GM21447 (cell line): Measurements from ENCODE around the gene TMPRSS12.
"Not testable (repeated sequence)": the region's sequence is repeated elsewhere in the genome, so short reads cannot be mapped to it uniquely, and the experiment has no call there.

Source experiments
- ATAC-seq: cut with Tn5 transposase; IDR thresholded peaks from one replicate; pipeline ENCODE4 v1.9.1; 2021; ENCODE audit not compliant: unreplicated experiment

Gene TMPRSS12, protein sequence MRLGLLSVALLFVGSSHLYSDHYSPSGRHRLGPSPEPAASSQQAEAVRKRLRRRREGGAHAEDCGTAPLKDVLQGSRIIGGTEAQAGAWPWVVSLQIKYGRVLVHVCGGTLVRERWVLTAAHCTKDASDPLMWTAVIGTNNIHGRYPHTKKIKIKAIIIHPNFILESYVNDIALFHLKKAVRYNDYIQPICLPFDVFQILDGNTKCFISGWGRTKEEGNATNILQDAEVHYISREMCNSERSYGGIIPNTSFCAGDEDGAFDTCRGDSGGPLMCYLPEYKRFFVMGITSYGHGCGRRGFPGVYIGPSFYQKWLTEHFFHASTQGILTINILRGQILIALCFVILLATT

GRCh38 chr12:50842637-50843493 is at the start of gene TMPRSS12:
Gene TMPRSS12, plus strand, starts transcription at chr12:50842926. Its CDS starts 39 bp downstream, at chr12:50842965.
- ATAC-seq = no peak

- ATAC-seq = no peak
These were observed 42.8 kb upstream of the TMPRSS12 start for GRCh38 chr12:50799908-50800307.

DNA sequence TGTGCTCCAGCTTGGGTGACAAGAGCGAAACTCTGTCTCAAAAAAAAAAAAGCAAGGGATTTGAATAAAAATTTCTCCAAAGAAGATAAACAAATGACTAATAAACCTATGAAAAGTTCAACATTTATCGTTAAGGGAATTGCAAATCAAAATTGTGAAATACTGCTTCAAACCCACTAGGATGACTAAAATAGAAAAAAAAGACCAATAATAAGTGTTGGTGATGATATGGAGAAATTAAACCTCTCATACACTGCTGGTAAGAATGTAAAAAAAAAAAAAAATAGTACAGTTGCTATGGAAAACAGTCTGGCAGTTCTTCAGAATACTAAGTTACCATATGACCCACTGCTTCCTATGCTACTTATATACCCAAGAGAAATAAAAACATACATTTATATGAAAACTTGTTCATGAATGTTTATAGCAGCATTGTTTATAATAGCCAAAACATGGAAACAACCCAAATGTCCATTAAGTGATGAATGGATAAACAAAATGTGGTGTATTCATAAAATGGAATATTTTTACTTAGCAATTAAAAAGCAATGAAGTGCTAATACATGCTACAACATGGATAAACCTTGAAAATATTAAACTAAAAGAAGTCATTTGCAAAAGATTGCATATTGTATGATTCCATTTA is 39.4 kb upstream of the TMPRSS12 start:
- no peak for ATAC-seq

GRCh38 chr12:50806176-50806575 is 36.5 kb upstream of the TMPRSS12 start:
- no peak for ATAC-seq

DNA sequence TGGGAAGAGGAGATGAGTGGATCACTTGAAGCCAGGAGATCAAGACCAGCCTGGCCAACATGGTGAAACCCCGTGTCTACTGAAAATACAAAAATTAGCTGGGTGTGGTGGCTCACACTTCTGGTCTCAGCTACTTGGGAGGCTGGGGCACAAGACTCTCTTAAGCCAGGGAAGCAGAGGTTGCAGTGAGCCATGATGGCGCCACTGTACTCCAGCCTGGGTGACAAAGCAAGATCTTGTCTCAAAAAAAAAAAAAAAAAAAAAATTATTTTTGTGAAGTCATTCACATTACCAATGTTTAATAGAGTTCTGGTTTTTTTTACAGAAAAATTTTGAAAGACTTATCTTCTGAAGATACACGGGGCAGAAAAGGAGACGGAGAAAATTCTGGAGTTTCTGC is 33.6 kb upstream of the TMPRSS12 start:
- not testable (repeated sequence) for ATAC-seq

DNA sequence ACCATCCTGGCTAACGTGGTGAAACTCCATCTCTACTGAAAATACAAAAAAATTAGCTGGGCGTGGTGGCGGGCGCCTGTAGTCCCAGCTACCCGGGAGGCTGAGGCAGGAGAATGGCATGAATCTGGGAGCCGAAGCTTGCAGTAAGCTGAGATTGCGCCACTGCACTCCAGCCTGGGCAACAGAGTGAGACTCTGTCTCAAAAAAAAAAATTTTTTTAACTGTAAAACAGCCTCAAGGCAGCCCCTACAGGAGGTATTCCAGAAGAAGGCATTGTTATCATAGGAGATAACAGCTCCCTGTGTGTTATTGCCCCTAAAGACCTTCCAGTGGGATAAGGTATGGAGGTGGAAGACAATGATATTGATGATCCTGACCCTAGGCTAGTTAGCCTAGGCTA is 27.8 kb upstream of the TMPRSS12 start:
- ATAC-seq = not testable (repeated sequence)

- ATAC-seq = no peak
These were observed 22.5 kb upstream of the TMPRSS12 start for GRCh38 chr12:50820177-50820576.

DNA sequence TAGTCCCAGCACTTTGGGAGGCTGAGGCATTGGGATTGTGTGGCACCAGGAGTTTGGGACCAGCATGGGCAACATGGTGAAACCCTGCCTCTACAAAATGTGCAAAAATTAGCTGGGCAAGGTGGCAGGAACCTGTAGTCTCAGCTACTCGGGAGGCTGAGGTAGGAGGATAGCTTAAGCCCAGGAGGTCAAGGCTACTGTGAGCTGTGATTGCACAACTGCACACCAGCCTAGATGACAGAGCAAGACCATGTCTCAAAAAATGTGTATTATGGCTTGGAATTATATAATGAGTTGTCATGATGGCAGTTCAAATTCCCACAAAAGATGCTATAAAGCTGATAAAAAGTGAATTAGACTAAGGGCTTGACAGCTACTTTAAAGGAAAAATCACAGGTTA is 20.6 kb upstream of the TMPRSS12 start:
- ATAC-seq = no peak

DNA sequence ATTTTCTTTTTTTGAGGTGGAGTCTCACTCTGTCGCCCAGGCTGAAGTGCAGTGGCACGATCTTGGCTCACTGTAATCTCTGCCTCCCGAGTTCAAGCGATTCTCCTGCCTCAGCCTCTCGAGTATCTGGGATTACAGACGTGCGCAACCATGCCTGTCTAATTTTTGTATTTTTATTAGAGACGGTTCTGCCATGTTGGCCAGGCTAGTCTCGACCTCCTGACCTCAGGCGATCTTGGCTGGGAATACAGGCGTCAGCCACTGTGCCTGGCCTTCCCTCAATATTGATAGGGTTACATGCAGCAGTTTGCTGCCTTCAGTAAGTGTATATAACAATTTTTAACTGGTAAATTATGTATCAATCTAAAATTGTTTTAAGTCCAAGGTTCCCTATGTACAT is 19.0 kb upstream of the TMPRSS12 start:
- ATAC-seq = not testable (repeated sequence)

DNA sequence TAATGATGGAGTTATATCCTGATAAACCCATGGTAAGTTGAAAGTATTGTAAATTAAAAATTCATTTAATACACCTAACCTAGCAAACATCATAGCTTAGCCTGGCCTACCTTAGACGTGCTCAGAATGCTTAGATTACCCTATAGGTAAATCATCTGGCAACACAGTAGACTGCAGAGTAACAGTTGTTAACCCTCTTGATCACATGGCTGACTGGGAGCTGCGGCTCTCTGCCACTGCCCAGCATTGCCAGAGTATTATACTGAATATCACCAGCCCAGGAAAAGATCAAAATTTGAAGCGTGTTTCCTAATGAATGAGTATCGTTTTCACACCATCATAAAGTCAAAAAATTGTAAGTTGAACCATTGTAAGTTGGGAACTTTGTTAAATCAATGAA is 17.8 kb upstream of the TMPRSS12 start:
- no peak for ATAC-seq

DNA sequence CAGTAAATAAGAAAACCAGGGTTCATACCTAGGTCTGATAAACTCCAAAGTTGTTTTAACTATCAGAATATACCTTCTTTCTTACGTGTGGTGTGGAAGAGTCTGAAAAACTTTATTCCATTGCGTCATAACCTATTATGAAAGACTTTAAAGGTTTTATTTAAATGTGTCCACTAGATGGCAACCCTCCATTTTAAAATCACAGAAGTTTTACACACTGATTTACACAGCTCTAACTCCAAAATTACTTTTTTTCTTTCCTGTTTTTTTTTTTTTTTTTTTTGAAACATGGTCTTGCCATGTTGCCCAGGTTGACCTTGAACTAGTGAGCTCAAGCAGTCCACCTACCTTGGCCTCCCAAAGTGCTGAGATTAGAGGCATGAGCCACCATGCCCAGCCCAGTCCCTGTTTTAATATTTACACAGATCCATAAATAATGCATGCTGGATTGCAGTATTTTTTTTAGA is 17.3 kb upstream of the TMPRSS12 start:
- no peak for ATAC-seq

DNA sequence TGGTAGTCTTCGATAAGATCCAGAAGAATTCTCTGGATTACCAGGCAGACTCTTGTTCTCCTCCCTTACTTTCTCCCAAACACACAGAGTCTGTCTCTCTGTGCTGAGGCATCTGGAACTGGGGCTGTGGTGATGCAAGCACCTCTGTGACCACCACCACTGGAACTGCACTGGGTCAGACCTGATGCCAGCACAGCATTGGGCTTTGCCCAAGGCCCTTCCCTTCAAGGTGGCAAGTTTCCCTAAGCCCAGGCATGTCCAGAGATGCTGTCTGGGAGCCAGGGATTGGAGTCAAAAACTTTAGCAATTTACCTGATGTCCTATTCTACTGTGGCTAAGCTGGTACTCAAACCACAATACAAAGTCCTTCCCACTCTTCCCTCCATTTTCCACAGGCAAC is 14.6 kb upstream of the TMPRSS12 start:
- no peak for ATAC-seq

GRCh38 chr12:50828886-50829285 is 13.8 kb upstream of the TMPRSS12 start:
- no peak for ATAC-seq

- ATAC-seq = not testable (repeated sequence)
These were observed 8.9 kb upstream of the TMPRSS12 start for GRCh38 chr12:50833801-50834200.

- ATAC-seq = no peak
These were observed 3.7 kb upstream of the TMPRSS12 start for GRCh38 chr12:50839042-50839441.

DNA sequence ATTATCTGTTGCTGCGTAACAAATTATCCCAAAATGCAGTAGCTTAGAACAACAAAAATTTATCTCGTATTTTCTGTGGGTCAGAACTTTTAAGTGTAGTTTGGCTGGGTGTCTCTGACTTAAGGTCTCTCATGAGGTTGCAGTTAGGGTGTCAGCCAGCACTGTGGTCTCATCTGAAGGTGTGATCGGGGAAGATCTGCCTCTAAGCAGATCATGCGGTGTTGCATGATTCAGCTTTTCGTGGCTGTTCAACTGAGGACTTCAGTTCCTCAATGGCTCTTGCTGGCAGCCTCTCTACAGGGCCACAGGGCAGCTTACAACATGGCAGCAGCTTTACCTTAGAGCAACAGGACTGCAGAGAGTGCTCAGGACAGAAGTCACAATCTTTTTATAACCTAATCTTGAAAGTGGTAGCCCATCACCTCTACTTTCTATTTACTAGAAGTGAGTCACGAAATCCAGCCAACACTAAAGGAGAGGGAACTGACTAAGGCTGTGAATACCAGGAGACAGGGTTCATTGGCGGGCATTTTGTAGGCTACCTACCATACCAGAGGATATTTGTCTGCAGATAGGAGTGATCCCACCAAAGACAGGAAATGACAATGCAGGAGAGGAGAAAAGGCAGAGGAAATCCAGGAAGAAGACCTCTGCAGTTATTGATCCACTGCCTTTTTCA is 1.8 kb upstream of the TMPRSS12 start:
- ATAC-seq = no peak

DNA sequence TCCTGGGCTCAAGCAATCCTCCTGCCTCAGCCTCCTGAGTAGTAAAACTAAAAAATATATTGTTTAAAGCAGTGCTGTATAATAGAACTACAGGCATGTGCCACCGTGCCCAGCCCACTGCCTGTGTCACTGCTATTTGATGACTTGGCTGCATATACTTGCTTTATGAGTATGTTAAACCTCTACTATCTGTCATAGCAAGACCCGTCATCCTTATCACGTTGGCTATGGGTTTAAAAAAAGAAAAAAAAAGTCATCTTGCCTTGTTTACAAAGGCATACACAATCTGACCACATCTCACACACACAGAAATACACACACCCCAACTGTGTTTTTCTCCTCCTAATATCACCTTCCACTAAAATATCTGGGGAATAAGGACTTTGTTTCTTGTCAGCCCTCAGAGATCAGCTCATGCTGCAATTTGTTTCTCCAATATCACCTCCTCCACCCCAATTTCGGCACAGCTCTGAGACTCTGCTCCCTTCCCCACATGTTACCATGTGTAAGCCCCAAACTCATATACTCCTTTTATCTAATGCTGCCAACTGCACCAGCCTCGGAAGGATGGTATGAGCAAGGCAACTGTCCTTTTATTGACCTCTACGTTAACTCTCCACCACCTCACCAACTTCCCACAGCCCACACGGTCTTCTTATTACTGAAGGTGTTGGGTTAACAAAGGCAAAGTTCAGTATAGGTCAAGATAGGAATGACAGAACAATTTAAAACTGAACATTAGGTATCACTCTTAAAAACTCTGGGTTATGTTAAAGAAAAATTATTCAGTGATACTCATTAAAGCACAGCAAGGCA is 802 bp upstream of the TMPRSS12 start:
- no peak for ATAC-seq

DNA sequence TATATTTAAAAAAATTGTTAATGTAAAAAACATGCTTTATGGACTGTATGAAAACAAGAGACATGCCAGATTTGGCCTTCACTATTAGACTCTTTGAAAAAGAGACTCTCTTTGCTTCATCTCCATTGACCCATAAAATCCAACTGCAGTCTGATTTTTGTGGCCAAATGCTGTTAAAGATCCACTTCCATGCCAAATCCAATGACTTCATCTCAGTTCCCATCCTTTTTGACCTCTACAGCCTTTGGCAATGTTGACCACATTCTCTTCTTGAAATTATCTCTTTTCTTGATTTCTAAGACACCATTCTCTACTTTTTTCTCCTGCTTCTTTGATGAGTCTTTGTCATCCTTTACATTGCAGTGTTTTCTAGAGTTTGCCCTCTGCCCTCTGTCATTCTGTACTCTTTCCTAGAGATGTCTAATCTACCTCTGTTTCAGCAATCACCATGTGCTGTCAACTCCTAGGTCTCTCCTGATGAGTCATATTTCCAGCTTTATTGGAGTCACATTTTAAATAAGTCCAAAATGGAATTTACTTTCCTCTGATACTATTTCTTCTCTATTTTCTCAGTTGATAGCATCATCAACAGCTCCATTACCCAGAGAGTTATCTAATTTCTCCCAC is 2.4 kb downstream of the TMPRSS12 start:
- no peak for ATAC-seq

GRCh38 chr12:50848963-50849362 is 6.2 kb downstream of the TMPRSS12 start:
- ATAC-seq = no peak

DNA sequence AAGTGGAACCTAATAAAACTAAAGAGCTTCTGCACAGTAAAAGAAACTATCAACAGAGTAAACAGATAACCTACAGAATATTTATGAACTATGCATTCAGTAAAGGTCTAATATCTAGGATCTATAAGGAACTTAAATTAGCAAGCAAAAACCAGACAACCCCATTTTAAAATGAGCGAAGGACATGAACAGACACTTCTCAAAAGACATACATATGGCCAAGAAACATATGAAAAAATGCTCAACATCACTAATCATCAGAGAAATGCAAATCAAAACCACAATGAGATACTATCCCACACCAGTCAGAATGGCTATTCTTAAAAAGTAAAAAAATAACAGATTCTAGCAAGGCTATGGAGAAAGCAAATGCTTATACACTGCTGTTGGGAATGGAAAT is 12.5 kb downstream of the TMPRSS12 start:
- ATAC-seq = not testable (repeated sequence)
